NCI-H2227 (cell line): ENCODE measurements around the gene DOLPP1.
A peak's percentile ranks its signal among the peaks of the same experiment; 100 is the strongest.

Experiments
- DNase-seq: peaks from one replicate; lab custom pipeline; 2025; ENCODE audit not compliant: unreplicated experiment; lab: John Stamatoyannopoulos, UW

The DOLPP1 gene

DNA sequence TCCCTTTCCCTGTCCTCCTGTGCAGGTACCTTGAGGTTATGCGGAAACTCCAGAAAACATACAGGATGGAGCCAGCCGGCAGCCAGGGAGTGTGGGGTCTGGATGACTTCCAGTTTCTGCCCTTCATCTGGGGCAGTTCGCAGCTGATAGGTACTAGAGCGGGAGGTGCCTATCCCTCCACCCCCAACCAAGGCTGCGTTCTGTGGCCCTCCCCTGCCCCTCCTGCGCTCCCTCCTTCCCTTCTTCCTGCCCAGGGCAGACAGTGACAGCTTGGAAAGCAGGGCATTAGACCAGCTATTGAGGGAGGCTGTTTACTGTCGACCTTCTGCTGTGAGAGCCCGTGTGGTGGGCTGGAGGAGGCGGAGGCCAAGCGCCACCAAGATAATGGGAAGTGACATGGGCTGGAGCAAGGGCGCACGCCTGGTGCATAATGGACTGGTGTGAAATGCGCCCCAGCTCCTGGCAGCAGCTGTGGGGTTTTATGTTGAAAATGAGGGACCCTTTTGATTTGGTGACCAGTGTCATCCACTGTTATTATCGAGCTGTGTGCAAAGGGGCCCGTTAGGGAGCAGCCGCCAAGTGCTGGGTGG, 55.6 kb downstream of the DOLPP1 start:
- peak; percentile 36 for DNase-seq

DNA sequence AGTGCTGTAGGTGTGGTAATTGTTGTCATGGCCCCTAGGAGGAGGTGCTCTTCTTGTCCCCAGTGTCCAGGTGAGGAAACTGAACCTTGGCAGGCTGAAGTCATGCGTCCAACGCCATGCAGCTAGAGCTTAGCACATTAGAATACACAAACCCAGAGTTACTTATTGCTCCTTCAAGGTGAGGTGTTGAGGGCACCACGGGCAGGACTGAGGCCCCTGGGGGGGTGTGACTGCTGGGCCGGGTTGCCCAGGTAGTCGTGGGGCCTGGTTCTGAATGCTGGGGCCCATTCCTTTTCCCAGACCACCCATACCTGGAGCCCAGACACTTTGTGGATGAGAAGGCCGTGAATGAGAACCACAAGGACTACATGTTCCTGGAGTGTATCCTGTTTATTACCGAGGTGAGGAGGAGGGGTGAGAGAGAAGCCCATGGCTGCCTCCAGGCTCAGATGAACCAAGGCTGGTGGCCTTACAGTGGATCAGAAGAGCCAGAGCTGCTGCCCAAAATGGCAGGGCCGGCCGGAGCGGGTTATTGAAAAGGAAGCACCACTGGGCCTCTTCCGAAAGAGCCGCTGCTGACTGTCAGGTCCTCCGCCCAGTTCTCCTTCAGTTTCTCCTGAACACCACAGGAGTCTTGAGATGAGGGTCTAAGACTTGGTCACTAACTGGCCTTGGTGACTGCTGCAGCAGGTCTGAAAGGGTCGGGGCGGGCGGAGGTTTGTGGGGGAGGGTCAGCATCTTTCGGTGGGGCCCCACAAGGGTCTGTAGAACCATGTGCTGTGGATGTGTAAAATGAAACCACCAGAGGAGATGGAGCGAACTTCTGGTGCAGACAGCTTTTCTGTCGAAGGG, 56.6 kb downstream of the DOLPP1 start:
- DNase-seq: no peak

DNA sequence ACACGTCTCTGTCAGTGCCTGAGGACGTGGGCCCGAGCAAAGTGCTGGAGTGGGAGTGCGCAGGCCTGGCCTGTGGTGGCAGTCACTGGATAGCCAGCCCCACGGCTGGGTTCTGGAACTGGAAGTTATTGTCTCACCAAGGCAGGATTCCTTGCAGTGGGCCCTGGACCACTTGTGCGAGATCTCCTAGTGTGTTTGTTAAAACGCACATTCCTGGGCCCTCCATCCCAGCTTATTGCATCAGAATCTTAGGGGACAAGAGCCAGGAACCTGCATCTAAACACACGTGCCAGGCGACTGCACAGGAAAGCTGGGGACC, 57.2 kb downstream of the DOLPP1 start:
- DNase-seq: no peak

DNA sequence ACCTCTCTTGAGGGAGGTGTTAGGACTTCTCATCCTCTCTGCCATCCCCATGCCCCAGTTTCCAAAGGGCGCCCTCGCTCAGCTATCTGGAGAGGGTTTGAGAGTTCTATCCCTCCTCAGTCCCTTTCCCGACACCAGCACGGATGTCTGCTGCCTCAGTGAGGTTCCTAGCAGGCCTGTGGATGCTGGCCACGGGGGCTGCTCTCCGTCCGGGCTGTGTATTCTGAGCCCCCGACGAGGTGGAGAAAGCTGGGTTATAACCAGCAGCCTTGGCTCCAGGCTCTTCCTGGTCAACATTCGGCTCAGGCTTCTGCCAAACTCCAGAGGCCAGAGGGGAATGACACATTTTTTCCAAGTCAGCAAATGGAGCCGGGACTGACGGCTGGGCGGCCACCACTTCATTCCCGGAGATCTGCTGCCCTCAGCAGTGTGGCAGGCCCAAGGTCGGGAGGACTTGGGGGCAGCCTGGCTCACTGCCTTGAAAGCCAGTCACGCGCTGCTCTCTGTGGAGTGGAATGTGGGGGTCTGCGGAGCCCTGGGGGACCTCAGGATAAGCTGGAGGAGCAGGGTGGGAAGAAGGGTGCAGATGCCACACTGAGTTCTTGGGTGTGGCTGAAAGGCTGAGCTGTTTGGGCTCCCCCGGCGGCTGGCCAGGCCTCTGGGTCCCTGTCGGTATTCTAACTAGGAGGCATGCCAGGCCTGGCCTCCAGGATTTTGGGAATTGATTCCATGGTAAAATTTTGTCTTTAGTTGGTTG, 57.7 kb downstream of the DOLPP1 start:
- no peak for DNase-seq

DNA sequence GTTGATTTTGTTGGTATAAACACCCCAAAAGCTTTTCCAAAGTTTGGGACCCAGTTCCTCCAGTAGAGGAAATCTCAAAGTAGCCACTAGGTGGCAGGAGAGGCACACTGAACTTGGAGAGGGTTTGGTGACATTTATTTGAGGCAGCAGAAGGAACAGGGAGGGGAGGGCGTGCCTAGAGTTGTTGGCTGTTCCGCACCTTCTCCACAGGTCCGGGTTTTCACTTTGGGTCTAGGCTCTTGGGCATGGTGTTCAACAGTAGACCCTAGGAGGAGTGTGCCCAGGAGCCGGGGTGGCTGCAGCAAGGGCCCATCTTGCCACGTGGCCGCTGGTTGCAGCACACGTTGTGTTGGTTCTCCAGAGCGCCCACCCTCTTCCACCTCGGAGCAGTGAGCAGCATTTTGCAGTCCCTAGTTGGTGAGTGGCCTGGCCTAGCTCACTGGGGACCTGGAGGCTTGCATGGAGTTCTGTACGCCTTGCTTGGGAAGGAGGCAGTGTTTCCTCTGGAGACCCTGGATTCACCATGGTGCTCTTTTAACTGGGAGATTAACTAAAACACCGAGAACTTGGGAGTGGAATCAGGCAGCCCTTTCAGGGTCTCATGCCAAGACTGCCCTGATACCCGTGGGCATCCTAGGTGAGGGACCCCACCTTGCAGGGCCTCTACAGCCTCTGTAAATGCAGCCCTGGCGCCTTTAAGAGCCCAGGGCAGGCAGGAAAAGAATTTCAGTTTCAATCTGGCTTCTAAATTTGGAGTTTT, 58.5 kb downstream of the DOLPP1 start:
- peak; percentile 78 for DNase-seq

DNA sequence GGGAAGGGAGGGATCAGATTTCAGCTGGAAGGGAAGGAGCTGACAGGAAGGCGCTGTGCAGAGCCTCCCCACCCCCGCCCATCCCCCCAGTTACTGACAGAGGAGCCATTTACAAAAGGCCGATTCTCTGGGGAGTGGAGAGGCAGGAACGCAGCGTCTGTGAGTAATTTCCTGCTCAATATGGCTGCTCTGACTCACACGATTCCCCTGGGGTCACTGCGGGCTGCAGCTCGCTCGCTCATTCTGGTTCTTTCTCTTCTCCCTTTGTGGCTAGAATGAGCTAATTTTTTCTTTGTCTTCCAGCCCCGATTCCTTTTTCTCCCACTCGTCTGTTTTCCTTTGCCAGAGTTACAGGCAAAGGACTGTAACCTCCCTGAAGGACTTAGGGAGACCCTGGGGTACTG, 59.1 kb downstream of the DOLPP1 start:
- DNase-seq: peak; percentile 84
